ENCODE results near the gene P2RX1.

Gene P2RX1

DNA sequence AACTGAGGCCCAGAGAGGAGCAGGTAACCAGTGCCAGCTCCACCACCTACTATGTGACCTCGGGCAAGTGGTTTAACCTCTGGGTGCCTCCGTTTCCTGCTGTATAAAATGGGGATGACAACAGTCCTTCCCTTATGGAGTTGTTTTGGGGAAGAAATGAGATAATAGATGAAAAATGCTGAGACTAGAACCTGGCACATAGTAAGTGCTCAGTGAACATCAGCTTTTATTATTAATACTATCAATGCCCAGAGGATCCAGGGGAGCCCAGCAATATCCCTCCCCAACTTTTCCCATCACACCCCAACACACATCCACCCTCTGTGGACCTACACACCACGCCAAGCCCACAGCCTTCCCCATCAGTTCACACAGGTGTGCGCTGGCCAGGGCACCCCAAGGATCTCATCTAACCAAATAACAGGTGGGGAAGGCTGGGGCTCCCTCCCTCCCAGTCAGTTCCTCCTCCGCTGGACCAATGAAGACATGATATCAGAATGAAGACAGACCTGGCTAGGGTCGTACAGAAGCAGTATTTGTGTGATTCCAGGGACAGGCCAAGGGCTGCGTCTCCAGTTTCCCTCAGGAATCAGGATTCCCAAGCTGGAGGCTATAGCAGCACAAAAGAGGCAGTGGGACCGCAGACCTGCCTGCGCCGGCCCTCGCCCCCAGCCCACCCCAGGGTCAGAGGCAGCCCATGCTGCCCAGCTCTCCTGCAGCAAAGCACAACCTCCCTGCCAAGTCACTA is 46.1 kb upstream of the P2RX1 start:
- TF ChIP-seq, protein P1, sequence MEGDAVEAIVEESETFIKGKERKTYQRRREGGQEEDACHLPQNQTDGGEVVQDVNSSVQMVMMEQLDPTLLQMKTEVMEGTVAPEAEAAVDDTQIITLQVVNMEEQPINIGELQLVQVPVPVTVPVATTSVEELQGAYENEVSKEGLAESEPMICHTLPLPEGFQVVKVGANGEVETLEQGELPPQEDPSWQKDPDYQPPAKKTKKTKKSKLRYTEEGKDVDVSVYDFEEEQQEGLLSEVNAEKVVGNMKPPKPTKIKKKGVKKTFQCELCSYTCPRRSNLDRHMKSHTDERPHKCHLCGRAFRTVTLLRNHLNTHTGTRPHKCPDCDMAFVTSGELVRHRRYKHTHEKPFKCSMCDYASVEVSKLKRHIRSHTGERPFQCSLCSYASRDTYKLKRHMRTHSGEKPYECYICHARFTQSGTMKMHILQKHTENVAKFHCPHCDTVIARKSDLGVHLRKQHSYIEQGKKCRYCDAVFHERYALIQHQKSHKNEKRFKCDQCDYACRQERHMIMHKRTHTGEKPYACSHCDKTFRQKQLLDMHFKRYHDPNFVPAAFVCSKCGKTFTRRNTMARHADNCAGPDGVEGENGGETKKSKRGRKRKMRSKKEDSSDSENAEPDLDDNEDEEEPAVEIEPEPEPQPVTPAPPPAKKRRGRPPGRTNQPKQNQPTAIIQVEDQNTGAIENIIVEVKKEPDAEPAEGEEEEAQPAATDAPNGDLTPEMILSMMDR (IDR thresholded peaks at IDR 0.05; ENCODE audit: low read depth, low read length, missing control alignments): no peak
- no peak overlapping the region for H3K4me3 ChIP-seq (replicated peaks; ENCODE audit: low read depth, low read length)

DNA sequence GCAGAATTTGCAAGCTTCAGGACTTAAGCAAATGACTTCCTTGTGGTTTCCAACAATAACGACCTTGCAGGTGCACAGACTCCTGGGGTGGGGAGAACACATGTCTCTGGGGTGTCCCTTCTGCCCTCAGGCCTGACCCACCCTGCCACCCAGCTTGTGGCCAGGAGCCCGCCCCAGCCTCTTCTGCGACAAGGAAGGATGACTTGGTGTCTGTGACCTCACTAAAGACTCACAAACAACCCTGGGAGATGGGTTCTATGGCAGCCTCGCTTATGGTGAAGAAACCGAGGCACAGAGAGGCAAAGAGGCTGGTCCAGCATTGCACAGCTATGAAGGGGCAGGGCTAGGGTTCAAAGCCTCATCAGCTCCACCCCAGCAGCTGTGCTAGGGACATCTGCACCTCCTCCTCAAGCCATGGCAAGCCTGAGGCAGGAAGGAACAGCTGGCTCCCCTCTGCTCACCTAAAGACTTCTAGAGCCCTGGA is 45.3 kb upstream of the P2RX1 start:
- H3K4me3 ChIP-seq (replicated peaks; ENCODE audit: low read depth, low read length): no peak overlapping the region
- TF ChIP-seq, protein P1 (IDR thresholded peaks at IDR 0.05; ENCODE audit: low read depth, low read length, missing control alignments): no peak
- DNase-seq (ENCODE audit: extremely low read depth, low read depth): no peak

More for the DNA sequence above, 46.1 kb upstream of the P2RX1 start:
- DNase-seq (ENCODE audit: extremely low read depth, low read depth): no peak

DNA sequence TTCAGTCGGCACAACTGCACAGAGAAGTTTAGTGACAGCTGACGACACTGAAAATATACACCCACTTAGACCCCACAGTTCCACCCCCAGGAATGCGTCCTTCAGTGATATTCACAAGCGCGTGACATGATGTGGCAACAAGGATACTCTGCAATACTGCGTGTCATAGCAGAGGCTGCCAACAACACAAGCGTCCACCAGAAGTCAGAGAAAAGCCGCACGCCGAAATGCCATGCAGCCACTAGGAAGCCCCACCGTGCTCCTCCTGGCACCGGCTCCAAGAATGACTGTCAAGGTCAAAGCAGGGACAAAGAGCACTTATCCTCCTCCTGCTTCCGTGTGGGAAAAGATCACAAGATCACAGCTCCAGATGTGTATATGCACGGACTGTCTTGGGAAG is 44.5 kb upstream of the P2RX1 start:
- DNase-seq (ENCODE audit: extremely low read depth, low read depth): no peak
- TF ChIP-seq, protein P1 (IDR thresholded peaks at IDR 0.05; ENCODE audit: low read depth, low read length, missing control alignments): no peak
- H3K4me3 ChIP-seq (replicated peaks; ENCODE audit: low read depth, low read length): no peak overlapping the region

DNA sequence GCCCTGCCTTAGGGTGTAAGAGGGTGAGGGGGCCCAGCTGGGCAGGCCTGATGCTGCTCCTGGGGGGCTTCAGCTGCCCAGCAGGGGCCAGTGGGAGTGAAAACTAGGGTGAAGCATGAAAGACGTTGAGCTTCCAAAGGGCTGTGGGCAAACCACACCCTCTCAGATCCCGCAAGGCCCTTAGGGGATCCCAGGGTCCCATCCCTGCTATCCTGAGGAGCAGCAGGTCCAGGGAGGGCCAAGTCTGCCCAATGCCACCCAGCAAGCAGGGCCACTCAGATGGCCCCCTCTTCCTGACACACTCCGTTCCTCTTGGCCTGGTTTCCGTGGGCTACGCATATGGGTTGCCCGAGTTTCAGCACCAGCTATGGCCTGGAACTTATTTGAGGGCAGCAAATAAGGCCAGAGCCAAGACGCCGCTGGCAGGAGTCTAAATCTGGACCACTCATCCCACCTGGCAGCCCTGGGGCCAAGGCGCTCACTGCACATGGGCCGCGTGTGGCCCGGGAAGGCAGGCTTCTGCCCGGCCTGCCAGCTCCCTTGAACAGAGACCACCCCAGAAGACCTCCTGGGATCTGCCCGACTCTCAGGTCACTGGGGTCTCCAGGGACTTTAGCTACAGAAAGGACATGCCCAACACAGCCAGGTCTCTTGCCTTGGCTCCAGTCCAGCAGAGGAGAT is 43.8 kb upstream of the P2RX1 start:
- no peak overlapping the region for H3K4me3 ChIP-seq (replicated peaks; ENCODE audit: low read depth, low read length)

DNA sequence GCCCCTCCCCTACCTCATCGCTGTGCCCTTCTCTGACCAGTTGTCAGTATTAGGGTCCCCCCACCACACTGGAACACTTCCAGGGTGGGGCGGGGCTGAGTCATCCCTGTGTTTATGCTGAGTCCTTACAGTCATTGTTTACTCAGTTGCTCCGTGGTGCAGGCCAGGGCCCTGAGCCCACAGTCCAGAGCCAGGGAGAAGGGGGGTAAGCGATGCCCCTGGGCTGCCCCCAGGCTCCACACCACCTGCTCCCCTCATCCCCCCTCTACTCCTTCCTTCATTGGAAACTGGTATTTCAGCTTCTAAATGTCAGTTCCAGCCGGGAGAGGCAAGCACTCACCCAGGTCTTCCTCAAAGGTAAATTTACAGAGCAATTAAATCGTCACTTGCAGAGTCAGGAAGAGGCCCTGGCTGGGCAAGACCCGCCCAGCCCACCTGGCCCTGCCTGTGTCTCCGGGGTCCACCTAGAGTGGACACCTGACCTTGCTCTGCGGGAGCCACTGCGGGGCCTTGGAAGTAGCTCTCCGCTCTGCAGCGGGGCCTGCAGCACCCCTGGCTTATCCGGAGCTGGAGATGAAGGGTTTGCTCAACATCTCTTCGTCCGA is 43.1 kb upstream of the P2RX1 start:
- TF ChIP-seq, protein P1 (IDR thresholded peaks at IDR 0.05; ENCODE audit: low read depth, low read length, missing control alignments): no peak
- no peak for DNase-seq (ENCODE audit: extremely low read depth, low read depth)
- no peak overlapping the region for H3K4me3 ChIP-seq (replicated peaks; ENCODE audit: low read depth, low read length)

More for the DNA sequence above, 43.8 kb upstream of the P2RX1 start:
- TF ChIP-seq, protein P1 (IDR thresholded peaks at IDR 0.05; ENCODE audit: low read depth, low read length, missing control alignments): no peak
- no peak for DNase-seq (ENCODE audit: extremely low read depth, low read depth)

DNA sequence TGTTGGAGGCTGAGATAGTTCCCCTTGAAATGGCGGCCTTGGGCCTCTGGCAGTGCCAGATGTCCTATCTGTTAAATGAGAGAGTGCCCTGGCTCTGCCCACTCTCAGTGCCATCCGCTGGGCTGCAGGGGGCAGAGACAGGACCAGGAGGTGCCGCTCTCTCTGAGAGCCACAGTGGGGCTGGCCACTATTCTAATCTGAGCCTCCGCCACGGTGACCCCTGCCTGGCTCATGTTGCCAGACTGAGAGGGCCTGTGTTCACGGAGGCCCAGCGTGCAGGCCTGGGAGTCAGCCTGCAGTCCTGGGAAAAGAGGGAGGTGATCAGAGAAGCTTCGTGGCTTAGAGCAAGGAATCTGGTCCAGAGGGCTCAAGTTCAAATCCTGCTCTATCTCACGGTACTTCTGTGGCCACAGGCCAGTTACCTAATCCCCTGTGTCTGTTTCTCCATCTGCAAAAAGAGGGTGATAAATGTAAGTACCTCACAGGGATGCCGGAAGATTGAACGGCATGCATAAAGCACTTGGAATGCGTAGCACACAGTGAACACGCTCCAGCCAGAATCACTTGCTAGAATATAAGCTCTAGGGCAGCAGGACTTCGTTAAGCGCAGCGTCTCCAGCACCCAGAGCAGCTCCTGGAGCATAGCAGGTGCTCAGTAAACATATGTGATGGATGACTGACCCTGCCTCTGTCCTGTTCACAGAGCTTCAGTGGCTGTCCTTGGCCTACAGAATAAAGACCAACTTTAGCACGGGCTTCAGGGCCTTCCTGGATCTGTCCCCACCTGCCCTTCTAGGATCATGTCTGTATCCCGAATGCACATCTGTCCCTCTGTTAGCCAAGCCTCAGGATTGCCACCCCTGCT is 41.7 kb upstream of the P2RX1 start:
- no peak for DNase-seq (ENCODE audit: extremely low read depth, low read depth)
- H3K4me3 ChIP-seq (replicated peaks; ENCODE audit: low read depth, low read length): no peak overlapping the region
- TF ChIP-seq, protein P1 (IDR thresholded peaks at IDR 0.05; ENCODE audit: low read depth, low read length, missing control alignments): no peak
